Renal pelvis (tissue), 4 donors: Measurements from ENCODE around the gene GIPC3. TPM values are rescaled to one million over a fixed set of nuclear protein-coding genes. Genes with fewer than 3 reads are reported as not detected.
"Not testable (repeated sequence)": the region's sequence is repeated elsewhere in the genome, so short reads cannot be mapped to it uniquely, and the experiment has no call there.

ENCODE experiments used
- DNase-seq: peaks from one replicate; pipeline ENCODE4 v3.0.0-alpha.2; 2013
- polyA plus RNA-seq, 3 donors: library from polyadenylated mRNA; unstranded; fragments of 120-200 nt; gene quantifications; one replicate each; pipeline ENCODE4 v1.2.1, GENCODE V29; 2013; ENCODE audit not compliant: insufficient read length in 3 of 3

Gene GIPC3
- polyA plus RNA-seq, 3 donors, result 3.1 to 4.0 (median 3.4) TPM

- no peak for DNase-seq
These were observed 9.2 kb upstream of the GIPC3 start for GRCh38 chr19:3575949-3576673.

DNA sequence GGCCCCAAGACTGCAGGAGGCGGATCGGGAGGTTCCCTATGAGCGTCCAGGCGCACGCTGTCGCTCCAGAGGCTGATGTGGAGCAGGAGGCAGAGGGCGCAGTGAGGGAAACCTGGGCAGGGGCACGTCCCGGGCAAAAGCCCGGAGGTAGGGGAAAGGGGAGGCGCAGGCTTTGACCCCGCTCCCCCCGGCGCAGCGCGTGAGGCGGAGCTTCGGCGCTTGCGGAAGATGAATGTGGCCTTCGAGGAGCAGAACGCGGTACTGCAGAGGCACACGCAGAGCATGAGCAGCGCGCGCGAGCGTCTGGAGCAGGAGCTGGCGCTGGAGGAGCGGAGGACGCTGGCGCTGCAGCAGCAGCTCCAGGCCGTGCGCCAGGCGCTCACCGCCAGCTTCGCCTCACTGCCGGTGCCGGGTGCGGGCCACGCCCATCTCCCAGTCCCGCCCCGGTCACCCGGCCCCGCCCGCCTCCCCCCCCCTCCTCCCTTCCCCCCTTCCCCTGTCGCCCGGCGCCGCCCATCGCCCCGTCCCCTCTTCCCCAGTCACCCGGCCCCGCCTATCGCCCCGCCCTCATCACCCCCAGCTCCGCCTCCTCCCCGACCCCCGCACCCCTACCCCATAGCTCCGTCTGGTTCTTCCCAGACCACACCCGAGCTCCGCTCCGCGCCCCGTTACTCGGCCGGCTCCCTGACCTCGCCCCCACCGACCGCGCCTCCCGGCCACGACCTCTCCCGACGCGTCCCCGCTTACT, 8.4 kb upstream of the GIPC3 start:
- no peak for DNase-seq

GRCh38 chr19:3577723-3578344, 7.4 kb upstream of the GIPC3 start:
- DNase-seq, result no peak

- no peak for DNase-seq
These were observed 6.9 kb upstream of the GIPC3 start for GRCh38 chr19:3578390-3578789.

DNA sequence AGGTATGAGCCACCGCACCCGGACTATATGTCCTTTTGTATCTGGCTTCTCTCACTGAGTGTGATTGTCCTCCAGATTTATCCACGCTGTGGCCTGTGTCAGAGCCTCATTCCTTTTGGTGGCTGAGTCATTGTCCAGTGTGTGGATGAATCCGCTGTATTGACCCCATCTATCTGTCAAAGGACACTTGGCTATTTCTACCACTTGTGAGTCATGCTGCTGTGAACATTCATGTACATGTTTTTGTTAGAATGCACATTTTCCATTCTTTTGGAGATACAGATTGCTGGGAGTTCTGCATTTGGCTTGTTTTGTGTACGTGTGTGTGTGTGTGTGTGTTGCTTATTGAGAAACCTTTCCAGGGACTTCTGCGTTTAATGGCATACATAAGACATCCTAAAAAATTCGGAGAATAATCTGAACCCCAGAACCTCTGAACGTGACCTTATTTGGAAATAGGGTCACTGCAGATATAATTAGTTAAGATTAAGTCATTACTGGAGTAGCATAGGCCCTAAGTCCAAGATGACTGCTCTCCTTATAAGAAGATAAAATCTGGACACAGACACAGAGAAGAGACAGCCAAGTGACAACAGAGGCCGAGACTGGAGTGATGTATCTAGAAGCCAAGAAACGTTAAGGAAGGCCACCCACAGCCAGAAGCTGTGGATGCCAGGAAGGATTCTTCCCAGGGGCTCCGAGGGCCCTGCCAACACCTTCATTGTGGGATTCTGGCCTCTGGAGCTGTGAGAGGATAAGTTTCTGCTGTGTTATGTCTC, 4.9 kb upstream of the GIPC3 start:
- no peak for DNase-seq

DNA sequence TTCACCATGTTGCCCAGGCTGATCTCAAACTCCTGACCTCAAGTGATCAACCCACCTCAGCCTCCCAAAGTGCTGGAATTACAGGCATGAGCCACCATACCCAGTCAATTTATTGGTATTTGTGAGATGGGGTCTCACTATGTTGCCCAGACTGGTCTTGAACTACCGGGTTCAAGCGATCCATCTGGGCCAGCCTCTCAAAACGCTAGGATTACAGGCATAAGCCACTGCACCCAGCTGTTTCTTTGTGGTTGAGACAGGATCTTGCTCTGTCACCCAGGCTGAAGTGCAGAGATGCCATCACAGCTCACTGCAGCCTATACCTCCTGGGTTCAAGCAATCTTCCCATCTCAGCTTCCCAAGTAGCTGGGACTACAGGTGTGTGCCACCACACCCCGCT, 3.5 kb upstream of the GIPC3 start:
- DNase-seq, result not testable (repeated sequence)

DNA sequence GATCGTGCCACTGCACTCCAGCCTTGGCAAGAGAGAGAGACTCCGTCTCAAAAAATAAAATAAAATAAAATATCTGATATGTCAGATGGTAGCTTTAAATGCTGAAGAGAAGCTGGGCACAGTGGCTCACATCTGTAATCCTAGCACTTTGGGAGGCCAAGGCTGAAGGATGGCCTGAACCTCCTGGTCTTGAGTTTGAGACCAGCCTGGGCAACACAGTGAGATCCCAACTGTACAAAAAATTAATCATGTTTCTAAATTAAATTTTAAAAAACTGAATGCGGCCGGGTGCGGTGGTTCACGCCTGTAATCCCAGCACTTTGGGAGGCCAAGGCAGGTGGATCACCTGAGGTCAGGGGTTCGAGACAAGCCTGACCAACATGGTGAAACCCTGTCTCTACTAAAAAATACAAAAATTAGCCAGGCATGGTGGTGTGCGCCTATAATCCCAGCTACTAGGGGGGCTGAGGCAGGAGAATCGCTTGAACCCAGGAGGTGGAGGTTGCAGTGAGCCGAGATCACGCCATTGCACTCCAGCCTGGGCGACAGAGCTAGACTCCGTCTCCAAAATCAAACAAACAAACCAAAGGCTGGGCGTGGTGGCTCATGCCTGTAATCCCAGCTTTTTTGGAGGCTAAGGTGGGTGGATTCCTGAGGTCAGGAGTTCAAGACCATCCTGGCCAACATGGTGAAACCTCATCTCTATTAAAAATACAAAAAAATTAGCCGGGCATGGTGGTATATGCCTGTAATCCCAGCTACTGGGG, 1.1 kb upstream of the GIPC3 start:
- DNase-seq, result not testable (repeated sequence)

GRCh38 chr19:3586127-3586626, 899 bp downstream of the GIPC3 start:
- no peak for DNase-seq

DNA sequence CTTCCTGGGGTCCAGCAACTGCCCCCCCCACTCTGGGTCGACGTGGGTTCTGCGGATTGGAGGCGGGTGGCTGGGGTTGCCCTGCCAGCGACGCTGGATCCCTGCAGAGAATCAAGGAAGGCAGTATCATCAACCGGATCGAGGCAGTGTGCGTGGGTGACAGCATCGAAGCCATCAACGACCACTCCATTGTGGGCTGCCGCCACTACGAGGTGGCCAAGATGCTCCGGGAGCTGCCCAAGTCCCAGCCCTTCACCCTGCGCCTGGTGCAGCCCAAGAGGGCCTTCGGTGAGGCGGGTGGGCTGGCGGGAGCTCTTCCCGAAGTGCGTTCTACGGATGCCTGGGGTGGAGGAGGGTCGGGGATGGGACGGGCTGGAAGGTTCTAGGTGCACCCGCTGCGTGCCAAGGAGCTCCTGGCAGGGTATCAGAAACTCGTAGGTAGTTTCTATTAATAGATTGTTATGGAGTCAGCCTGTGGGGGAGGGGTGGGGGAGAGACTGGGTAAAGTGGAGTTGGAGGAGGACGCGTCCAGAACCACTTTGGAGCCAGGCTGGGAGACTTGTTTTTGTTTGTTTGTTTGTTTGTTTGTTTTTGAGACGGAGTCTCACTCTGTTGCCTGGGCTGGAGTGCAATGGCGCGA, 1.5 kb downstream of the GIPC3 start:
- DNase-seq, result no peak

DNA sequence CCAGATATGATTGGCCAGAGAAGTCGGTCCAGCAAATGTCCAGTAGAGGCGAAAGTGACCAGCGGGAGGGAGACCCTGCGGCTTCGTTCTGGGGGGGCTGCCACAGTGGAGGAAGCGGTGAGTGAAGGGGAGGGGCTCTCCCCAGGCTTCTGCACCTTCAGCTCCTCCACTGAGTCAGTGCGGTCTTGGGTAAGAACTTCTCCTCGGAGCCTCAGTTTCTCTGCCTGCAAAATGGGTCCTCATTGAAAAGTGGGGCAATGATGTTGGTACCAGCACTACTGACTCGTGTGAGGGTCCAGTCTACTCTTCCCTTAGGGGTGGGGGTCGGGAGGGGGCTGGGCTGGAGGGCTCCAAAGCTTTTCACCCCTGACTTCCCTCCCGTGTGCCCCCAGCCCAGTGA, 4.2 kb downstream of the GIPC3 start:
- DNase-seq, result no peak

DNA sequence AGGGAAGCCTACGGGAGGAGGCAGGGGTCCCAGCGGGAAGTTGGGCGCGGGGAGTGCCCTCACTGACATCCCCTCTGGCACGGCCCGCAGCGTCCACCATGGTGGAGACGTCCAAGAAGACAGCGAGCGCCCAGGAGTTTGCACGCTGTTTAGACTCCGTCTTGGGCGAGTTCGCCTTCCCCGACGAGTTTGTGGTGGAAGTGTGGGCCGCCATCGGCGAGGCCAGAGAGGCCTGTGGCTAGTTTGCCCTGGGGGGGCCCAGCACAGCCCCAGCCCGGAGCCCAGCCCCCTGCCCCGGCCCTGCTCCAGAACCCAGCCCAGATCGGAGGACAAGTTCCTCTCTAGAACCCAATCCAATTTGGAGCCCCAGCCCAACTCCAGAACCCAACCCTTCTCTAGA, 4.7 kb downstream of the GIPC3 start:
- no peak for DNase-seq

DNA sequence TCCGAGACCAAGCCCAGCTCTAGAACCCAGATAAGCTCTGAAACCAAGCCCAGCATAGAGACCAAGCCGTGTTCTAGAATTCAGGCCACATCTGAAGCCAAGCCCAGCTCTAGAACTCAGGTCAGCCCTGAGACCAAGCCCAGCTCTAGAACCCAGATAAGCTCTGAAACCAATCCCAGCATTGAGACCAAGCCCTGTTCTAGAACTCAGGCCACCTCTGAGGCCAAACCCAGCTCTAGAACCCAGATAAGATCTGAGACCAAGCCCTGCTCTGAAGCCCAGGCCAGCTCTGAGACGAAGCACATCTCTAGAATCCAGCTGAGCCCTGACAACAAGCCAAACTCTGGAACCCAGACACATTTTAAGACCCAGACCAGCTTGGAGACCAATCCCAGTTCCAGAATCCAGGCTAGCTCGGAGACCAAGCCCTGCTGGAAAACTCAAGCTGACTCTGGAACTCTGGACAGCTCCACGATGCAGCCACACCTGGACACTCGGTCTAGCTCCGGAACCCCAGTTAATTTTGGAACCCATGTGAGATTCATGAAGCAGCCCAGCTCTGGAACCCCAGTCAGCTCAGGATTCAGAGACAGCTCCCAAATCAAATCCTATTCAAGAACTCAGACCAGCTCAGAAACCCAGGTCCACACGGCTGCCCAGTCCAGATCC, 5.8 kb downstream of the GIPC3 start:
- no peak for DNase-seq

- no peak for DNase-seq
These were observed 6.8 kb downstream of the GIPC3 start for GRCh38 chr19:3591876-3592613.

- no peak for DNase-seq
These were observed 7.9 kb downstream of the GIPC3 start for GRCh38 chr19:3593156-3593555.

- no peak for DNase-seq
These were observed 10.3 kb downstream of the GIPC3 start for GRCh38 chr19:3595521-3596061.

- DNase-seq, result no peak
These were observed 14.5 kb downstream of the GIPC3 start for GRCh38 chr19:3599776-3600187.

DNA sequence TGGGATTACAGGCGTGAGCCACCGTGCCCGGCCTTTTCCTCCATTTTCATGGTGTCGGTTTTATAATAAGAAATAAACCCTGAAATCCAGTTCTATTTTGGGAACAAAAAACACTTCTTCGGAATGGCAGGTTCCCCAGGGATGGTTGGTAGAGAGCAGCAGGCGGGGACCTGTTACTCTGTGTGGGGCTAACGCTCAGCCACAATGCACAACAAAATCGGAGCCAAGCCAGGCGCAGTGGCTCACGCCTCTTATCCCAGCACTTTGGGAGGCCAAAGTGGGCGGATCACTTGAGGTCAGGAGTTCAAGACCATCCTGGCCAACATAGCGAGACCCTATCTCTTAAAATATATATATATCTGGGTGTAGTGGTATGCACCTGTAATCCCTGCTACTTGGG, 15.7 kb downstream of the GIPC3 start:
- DNase-seq, result no peak

DNA sequence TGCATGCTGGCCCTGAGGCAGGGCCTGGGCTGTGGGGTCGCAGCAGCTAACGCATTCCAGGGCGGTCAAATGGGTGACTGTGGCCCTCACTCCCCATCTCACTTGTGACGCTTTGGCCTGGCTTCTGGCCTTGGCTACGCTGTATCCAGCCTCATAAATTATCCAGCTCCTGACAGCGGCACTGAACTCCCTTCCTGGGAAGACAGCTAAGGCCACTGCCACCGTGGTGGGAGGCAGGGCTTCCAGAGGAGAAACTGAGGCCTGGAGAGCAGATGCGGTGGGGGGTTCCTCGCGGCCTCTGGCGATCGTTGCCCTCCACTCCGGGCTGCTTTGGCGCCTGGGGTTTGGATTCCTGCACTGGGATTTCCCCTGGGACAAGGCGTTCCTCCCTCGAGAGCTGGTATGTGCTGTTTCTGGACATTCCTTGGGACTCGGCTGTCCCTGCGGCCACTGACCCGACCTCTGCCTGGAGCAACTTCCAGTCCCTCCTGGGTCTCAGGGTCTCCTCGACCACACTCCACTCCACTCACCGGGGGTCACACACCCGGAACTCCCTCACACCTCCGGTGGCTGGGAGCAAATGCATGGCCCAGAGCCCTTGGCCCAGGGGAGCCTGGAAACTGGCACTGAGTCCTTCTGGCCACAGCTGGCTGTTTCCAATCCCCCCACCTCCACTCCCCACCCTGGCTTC, 18.0 kb downstream of the GIPC3 start:
- DNase-seq, result no peak
